Measurements from ENCODE around the gene DIPK1C.

DNA sequence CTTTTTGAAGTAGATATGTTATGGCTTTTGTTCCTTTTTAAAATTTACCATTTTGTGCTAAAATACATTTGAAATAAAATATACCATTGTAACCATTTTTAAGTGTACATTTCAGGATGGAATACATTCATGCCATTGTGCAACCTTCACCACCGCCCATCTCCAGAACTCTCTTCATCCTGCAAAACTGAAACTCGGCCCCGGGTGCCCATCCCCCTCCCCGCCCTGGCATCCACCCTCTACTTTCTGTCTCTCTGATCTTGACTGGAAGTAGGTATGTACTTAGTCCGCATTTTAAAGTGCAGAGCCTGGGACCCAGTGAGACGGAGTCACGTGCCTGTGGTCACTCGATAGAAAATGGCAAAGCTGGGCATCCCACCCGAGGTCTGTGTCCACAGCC is 45.6 kb downstream of the DIPK1C start:
- TF ChIP-seq, protein P1, sequence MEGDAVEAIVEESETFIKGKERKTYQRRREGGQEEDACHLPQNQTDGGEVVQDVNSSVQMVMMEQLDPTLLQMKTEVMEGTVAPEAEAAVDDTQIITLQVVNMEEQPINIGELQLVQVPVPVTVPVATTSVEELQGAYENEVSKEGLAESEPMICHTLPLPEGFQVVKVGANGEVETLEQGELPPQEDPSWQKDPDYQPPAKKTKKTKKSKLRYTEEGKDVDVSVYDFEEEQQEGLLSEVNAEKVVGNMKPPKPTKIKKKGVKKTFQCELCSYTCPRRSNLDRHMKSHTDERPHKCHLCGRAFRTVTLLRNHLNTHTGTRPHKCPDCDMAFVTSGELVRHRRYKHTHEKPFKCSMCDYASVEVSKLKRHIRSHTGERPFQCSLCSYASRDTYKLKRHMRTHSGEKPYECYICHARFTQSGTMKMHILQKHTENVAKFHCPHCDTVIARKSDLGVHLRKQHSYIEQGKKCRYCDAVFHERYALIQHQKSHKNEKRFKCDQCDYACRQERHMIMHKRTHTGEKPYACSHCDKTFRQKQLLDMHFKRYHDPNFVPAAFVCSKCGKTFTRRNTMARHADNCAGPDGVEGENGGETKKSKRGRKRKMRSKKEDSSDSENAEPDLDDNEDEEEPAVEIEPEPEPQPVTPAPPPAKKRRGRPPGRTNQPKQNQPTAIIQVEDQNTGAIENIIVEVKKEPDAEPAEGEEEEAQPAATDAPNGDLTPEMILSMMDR (IDR thresholded peaks at IDR 0.05), result no peak
- no peak for TF ChIP-seq POLR2A (IDR thresholded peaks at IDR 0.05)
